Measurements from ENCODE around the gene CEP164.

- TF ChIP-seq POLR2A (IDR thresholded peaks at IDR 0.05; ENCODE audit: low read depth, low read length) = no peak
- no peak for TF ChIP-seq TAF1 (IDR thresholded peaks at IDR 0.05; ENCODE audit: low read depth, low read length)
- no peak for TF ChIP-seq POLR2AphosphoS5 (IDR thresholded peaks at IDR 0.05; ENCODE audit: low read depth, low read length)
- no peak for TF ChIP-seq SPI1 (IDR thresholded peaks at IDR 0.05; ENCODE audit: low read depth, low read length)
- no peak for TF ChIP-seq POU2F2 (IDR thresholded peaks at IDR 0.05; ENCODE audit: low read depth, low read length)
Observed at GRCh38 chr11:117337076-117337475, 9.4 kb downstream of the CEP164 start.

Data from GM12891 (cell line).